NT2/D1 (cell line): ENCODE results near the gene NSRP1.

Experiments
- DNase-seq: peaks from one replicate; pipeline ENCODE4 v3.0.0-alpha.2; 2011; ENCODE audit warnings: low read depth, low spot score
- H3K27me3 ChIP-seq: 2 replicates; pipeline ENCODE4 v1.6.0; 2011; ENCODE audit warnings: mild to moderate bottlenecking; ENCODE audit not compliant: insufficient read length, insufficient read depth
- H3K36me3 ChIP-seq: 2 replicates; pipeline ENCODE4 v1.6.1; 2011; ENCODE audit warnings: mild to moderate bottlenecking, low read length, mixed read lengths; ENCODE audit not compliant: insufficient read depth, insufficient read length
- H3K4me1 ChIP-seq: 2 replicates; pipeline ENCODE4 v1.5.1; 2011; ENCODE audit not compliant: insufficient read depth, insufficient read length
- H3K4me3 ChIP-seq: 2 replicates; pipeline ENCODE4 v1.5.1; 2011; ENCODE audit warnings: low read depth; ENCODE audit not compliant: insufficient read length
- H3K9ac ChIP-seq: 2 replicates; pipeline ENCODE4 v1.6.0; 2011; ENCODE audit warnings: low read depth; ENCODE audit not compliant: insufficient read length
- H3K9me3 ChIP-seq: 2 replicates; pipeline ENCODE4 v1.5.1; 2011; ENCODE audit warnings: mild to moderate bottlenecking, low read length; ENCODE audit not compliant: insufficient read depth
- SUZ12 ChIP-seq: IDR thresholded peaks from 2 replicates; pipeline ENCODE4 v1.6.1; 2011; ENCODE audit not compliant: insufficient read length, insufficient read depth; ENCODE audit errors: extremely low read depth
- YY1 ChIP-seq: IDR thresholded peaks from 2 replicates; pipeline ENCODE4 v1.6.1; 2011; ENCODE audit not compliant: insufficient read length, insufficient read depth
- ZNF274 ChIP-seq: IDR thresholded peaks from 2 replicates; pipeline ENCODE4 v1.6.1; 2011; ENCODE audit warnings: mild to moderate bottlenecking, low read depth, low read length

Gene NSRP1

DNA sequence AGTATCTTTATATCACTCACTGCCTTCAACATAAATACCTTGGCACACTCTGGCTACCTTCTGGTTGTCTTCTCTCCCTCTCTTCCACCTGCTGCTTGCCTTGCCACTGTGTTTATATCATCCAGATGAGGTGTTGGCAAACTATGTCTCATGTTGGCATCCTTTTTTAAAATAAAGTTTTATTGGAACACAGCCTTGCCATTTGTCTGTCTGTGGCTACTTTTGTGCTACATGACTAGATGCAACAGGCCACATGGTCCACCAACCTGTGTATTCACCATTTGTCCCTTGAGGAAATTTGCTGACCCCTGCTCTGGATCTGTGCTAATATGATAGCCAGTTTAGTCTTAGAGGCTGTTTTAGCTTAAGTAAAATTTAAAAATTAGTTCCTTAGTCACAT, 36.8 kb downstream of the NSRP1 start:
- DNase-seq, result no peak
- H3K36me3 ChIP-seq, result no peaks in the 10 kb centered on the region
- H3K27me3 ChIP-seq, result no peaks in the 10 kb centered on the region
- no peaks in the 10 kb centered on the region for H3K4me1 ChIP-seq
- TF ChIP-seq SUZ12, result no peak
- TF ChIP-seq ZNF274, result no peak
- no peak for TF ChIP-seq YY1
- no peak overlapping the region for H3K9ac ChIP-seq
- no peak overlapping the region for H3K4me3 ChIP-seq
- H3K9me3 ChIP-seq, result no peaks in the 10 kb centered on the region

- Histone ChIP-seq H3K9me3 (no peaks in the 10 kb centered on the region), H3K27me3 (no peaks in the 10 kb centered on the region), H3K9ac (no peak overlapping the region), H3K4me1 (no peaks in the 10 kb centered on the region), H3K36me3 (peaks cover 4% of the 10 kb centered on the region), H3K4me3 (no peak overlapping the region)
- no peak for DNase-seq
- TF ChIP-seq YY1, result no peak
- TF ChIP-seq SUZ12, result no peak
- TF ChIP-seq ZNF274, result no peak
Measured at GRCh38 chr17:30155389-30155788, 38.8 kb downstream of the NSRP1 start.

GRCh38 chr17:30158896-30159625, 42.4 kb downstream of the NSRP1 start:
- H3K9ac ChIP-seq, result no peak overlapping the region
- H3K9me3 ChIP-seq, result no peaks in the 10 kb centered on the region
- H3K4me1 ChIP-seq, result no peaks in the 10 kb centered on the region
- no peaks in the 10 kb centered on the region for H3K27me3 ChIP-seq
- no peak overlapping the region for H3K4me3 ChIP-seq
- no peak for TF ChIP-seq YY1
- no peak for TF ChIP-seq ZNF274
- no peak for TF ChIP-seq SUZ12
- peaks cover 7% of the 10 kb centered on the region for H3K36me3 ChIP-seq
- no peak for DNase-seq

- Histone ChIP-seq H3K9ac (no peak overlapping the region), H3K36me3 (peaks cover 7% of the 10 kb centered on the region), H3K9me3 (no peaks in the 10 kb centered on the region), H3K27me3 (no peaks in the 10 kb centered on the region), H3K4me3 (no peak overlapping the region), H3K4me1 (no peaks in the 10 kb centered on the region)
- no peak for DNase-seq
- TF ChIP-seq ZNF274 (no peak), SUZ12 (no peak), YY1 (no peak)
Measured at GRCh38 chr17:30160419-30161172, 44.0 kb downstream of the NSRP1 start.

GRCh38 chr17:30161601-30162000, 45.0 kb downstream of the NSRP1 start:
- H3K27me3 ChIP-seq, result no peaks in the 10 kb centered on the region
- TF ChIP-seq YY1 (no peak), SUZ12 (no peak), ZNF274 (no peak)
- H3K4me1 ChIP-seq, result no peaks in the 10 kb centered on the region
- no peak overlapping the region for H3K4me3 ChIP-seq
- no peak for DNase-seq
- peaks cover 7% of the 10 kb centered on the region for H3K36me3 ChIP-seq
- no peaks in the 10 kb centered on the region for H3K9me3 ChIP-seq
- H3K9ac ChIP-seq, result no peak overlapping the region

DNA sequence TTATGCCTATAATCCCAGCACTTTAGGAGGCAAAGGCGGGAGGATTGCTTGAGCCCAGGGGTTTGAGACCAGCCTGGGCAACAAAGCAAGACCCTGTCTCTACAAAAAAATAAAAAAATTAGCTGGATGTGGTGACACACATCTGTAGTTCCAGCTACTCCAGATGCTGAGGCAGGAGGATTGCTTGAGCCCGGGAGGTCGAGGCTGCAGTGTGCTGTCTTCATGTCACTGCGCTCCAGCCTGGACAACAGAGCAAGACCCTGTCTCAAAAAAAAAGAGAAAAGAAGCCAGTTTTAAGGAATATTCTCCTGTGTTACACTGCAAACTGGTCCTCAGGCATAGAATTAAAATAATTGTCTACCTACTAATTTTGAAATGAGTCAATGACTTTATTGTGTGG, 47.9 kb downstream of the NSRP1 start:
- H3K27me3 ChIP-seq, result no peaks in the 10 kb centered on the region
- peaks cover 7% of the 10 kb centered on the region for H3K36me3 ChIP-seq
- H3K4me3 ChIP-seq, result no peak overlapping the region
- no peak for DNase-seq
- H3K9ac ChIP-seq, result no peak overlapping the region
- H3K9me3 ChIP-seq, result no peaks in the 10 kb centered on the region
- no peaks in the 10 kb centered on the region for H3K4me1 ChIP-seq
- no peak for TF ChIP-seq ZNF274
- TF ChIP-seq YY1, result no peak
- TF ChIP-seq SUZ12, result no peak

DNA sequence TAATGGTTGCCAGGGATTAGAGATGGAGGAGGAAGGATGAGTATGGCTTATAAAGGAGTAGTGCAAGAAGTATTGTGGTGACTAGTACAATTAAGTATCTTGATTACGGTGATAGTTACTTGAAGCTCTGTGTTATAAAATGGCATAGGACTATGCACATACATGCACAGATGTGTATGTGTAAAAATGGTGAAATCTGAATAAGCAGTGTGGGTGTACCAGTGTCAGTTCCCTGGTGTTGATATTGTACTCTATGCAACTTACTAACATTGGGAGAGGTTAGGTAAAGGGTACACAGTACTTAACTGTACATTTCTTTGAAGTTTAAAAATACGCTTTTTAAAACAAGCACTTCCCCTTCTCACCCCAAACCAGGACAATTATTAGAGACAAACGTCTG, 48.5 kb downstream of the NSRP1 start:
- TF ChIP-seq SUZ12 (no peak), ZNF274 (no peak), YY1 (no peak)

More for the DNA sequence above, 48.5 kb downstream of the NSRP1 start:
- Histone ChIP-seq H3K27me3 (no peaks in the 10 kb centered on the region), H3K36me3 (peaks cover 3% of the 10 kb centered on the region), H3K9ac (no peak overlapping the region), H3K4me3 (no peak overlapping the region), H3K4me1 (no peaks in the 10 kb centered on the region), H3K9me3 (no peaks in the 10 kb centered on the region)
- DNase-seq, result no peak
